Endothelial cell of hepatic sinusoid (primary cell): ENCODE measurements around the gene KAZN.

Experiments
- in situ Hi-C: cut with HindIII; loops from 2 replicates; pipeline ENCODE4 v1.10.0; 2017; ENCODE audit warnings: low sequenced_read_pairs

The KAZN gene

GRCh38 chr1:14939527-14940284 is 341.2 kb downstream of the KAZN start:
- in situ Hi-C loops = no loop called here

DNA sequence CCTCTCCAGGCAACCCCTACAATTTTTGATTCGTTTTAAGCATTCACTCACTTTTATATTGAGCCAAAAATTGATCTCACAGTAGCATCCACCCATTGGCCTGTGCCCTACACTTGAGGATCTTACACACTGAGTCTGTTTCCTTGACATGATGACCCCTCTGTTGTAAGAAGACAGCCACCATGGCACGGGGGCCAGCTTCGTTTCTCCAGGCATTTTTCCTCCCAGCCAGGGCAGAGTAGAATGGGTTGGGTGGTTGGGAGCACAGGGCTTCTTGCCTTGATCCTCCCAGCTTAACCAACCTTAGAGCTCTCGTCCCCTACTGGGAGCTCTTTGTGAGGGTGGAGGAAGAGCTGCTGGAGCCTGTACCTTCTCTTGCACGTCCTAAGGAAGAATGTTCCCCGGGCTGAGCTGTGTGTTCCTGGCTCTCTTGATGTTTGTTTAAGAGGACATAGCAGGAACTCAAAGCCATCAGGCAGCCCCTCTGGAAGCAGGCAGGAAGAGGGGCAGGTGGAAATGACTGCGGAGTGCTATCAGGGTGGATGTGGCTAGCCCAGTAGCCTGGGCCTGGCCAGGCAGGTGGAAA is 341.9 kb downstream of the KAZN start:
- in situ Hi-C loops = no loop called here

- in situ Hi-C loops = no loop called here
Observed at GRCh38 chr1:14941864-14942263, 343.4 kb downstream of the KAZN start.

DNA sequence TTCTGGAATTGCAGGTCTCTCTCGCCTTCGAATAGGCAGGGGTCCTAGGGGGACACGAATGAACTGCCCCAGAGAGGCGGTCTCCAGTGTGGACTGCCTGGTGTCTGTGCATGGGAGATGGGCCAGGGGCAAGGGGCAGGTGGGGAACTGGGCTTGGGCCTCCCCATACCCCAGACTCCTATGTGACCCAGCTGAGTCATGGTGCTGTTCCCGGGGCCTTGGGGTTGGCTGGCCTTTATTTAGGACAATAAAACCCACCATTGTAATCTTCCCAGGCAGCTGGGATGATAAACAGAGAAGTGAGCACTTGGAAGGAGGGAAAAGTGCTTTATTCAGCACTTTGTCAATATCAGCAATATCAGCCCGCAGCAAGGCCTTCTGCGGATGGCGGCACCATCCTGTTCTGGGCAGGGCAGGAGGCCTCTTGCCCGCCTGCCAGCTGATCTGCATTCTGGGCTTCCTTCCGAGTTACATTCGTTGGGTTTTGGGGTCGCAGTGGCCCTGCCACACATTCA is 346.0 kb downstream of the KAZN start:
- in situ Hi-C loops = no loop called here

DNA sequence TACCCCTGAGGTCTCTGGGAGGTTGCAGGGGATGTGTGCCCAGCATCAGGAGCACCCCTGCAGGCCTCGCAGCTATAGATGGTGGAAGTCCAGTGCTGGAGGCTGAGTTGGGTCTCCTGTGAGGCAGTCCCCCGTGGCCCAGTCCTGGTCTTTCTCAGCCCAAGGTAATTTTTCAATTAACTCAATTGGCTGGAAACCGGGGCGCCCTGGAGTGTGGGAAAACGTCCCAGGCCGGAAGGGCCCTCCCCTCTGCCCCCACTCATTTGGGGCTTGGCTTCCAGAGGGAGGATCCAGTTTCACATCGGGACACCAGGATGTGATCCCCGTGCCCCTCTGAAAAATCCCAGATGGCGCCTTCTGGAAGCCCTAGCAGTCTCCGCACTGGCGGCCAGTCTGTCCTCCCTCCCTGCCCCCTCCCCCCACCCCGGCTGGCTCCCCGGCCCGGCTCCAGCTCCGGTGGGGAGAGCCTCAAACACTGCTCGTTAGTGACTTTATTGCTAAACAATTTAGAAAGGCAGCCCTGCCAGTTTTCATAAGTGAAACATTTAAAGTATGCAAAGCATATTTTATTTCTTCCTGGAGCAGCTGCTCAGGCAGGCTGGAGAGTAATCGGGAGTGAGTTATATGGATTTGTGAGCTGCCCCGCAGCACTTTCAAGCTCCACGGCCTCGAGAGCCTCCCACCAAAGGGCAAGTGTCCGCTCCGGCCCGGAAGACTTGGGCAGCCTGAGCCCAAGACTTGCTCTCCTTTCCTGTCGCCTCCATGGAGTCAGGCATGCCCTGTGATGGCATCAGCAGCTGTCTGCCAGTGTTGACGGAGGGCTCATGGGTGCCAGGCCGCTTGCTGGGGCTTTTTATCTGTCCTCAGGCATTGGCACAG is 346.9 kb downstream of the KAZN start:
- in situ Hi-C loops = no loop called here

DNA sequence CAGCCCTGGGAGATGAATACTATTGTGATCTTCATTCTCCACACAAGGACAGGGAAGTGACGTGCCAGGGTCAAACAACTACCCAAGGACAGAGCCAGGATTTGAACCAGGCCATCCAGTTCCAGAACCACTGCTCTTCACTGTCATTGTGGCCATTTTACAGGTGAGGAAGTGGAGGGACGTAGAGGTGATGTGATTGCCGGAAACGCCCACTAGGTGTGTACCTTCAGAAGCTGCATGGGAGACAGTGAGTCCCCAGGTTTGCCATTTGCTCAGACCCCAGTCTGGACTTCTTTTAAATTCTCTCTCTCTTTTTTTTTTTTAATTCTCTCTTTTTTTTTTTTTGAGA is 347.5 kb downstream of the KAZN start:
- in situ Hi-C loops = no loop called here

DNA sequence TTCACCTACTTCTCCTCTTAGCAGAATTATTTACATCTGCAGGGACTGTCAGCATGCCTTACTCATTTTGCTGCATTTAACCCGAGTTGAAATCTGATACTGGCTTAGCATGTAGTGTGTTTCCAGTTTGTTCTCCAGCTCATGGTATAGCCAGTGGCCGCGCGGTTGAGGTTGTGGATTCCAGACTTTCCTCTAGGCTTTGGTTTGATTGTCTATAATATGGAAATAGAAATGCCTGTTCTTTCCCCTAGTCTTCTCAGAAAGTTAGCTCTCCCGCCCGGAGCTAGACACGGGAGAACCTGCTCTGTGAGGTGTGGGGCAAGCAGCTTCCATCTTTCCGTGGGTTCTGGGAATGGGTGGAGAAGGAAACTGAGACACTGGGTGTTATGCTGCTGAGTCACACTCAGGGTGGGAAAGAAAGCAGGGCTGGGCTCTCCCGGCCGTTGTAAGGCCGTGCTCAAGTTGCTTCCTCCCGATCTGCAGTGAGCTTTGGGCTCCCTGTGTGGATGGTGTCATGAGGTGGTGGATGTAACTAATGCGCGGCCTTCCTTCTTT is 348.3 kb downstream of the KAZN start:
- in situ Hi-C loops = no loop called here

GRCh38 chr1:14947421-14947820 is 348.9 kb downstream of the KAZN start:
- in situ Hi-C loops = no loop called here

DNA sequence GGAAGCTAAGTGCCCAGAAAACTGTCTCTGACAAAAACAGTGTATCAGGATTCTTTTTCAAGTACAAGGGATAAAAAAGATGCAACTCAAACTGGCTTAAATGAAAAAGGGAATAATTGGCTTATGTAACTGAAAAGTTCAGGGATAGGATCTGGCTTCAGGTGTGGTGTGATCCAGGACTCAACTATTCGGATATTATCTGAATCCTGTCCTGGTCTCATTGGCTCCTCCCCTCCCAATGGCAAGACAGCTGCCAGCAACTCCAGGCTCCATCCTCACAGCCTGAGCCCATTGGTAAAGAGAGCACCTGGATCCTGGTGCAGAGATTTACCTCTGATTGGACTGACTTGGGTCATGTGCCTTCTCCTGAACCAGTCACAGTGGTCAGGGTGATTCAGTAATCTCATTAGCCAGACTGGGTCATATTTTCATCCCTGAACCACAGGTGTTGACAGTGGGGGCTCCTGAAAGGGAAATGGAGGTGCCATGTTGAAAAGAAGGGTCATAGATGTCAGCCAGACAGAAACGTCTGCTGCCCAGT is 349.7 kb downstream of the KAZN start:
- in situ Hi-C loops = no loop called here

DNA sequence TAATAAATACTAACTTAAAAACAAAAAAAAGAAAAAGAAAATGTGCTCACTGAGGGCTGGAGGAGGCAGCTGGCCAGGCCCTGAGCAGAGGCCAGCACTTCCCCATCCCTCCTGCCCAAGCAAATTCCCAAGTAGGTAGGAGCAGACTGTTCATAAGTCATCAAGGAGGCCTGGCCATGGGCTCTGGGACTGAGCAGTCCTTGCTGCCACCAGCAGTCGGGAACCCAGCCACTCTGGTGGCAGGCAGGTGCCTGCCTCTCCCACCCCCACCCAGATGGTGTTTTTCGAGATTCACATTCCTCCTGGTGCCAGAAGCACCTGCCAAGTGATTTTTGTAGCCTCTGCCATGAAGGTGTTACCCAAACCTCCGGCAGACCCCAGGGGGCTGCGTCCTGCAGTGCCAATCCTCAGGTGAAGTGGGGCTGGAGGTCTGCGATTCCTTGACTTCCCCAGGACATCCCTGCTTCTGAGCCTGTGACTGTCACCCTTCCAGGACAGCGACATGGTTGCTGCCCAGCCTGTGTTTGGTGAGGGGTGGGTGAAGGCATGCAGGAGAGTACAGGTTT is 350.9 kb downstream of the KAZN start:
- in situ Hi-C loops = no loop called here

GRCh38 chr1:14949836-14950713 is 351.6 kb downstream of the KAZN start:
- in situ Hi-C loops = loop anchor here (5.0 to 25.0 kb wide), 2 partner anchors 47 to 337 kb away; no protein-coding TSS in a partner anchor

GRCh38 chr1:14951766-14952165 is 353.3 kb downstream of the KAZN start:
- in situ Hi-C loops = loop anchor here (5.0 to 25.0 kb wide), 2 partner anchors 46 to 336 kb away; no protein-coding TSS in a partner anchor

- in situ Hi-C loops = loop anchor here (5.0 to 25.0 kb wide), 2 partner anchors 45 to 335 kb away; no protein-coding TSS in a partner anchor
Observed at GRCh38 chr1:14952626-14953314, 354.3 kb downstream of the KAZN start.

DNA sequence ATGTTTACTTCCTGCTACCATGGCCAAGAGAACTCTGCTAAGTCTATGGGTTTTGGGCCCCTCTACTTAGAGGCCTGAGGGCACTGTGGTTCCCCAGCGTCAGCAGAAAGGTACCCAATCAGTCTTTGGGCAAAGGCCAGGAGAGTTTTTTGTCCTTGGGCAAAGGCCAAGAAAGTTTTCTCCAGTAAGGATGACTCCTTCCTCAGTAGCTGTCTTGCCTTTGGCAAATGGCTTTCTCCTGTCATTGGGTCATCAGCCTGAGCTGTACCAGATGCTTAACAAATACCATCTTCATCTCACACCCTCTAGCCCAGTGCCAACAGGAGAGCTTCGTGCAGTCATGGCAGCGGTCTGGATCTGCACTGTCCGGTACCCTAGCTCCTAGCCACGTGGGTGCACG is 355.7 kb downstream of the KAZN start:
- in situ Hi-C loops = loop anchor here (5.0 to 25.0 kb wide), 2 partner anchors 43 to 333 kb away; no protein-coding TSS in a partner anchor

GRCh38 chr1:14954930-14955329 is 356.4 kb downstream of the KAZN start:
- in situ Hi-C loops = loop anchor here (5.0 to 25.0 kb wide), 2 partner anchors 42 to 332 kb away; no protein-coding TSS in a partner anchor

DNA sequence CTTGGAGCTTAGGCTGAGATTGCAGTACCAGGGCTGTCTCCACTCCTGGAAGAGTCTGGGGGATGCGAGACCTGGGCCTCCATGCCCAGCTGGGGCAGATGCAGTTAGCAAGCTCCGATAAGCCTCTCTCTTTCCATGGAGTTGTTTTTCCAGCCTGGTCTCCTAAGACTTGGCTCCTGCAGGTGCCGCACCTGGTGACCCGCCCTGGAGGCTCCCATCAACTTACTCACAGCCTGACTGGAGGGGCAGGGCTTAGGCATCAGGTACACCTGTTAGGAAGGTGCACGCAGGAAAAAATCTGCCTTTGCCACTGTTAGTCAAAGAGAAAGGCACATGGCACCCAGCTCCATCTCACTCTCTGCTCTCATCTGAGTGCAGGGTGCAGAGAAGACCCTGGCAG is 356.9 kb downstream of the KAZN start:
- in situ Hi-C loops = loop anchor here (25.0 kb wide), 1 partner anchor 332 kb away; no protein-coding TSS in a partner anchor

- in situ Hi-C loops = loop anchor here (25.0 kb wide), 1 partner anchor 331 kb away; no protein-coding TSS in a partner anchor
Observed at GRCh38 chr1:14955976-14956375, 357.5 kb downstream of the KAZN start.

DNA sequence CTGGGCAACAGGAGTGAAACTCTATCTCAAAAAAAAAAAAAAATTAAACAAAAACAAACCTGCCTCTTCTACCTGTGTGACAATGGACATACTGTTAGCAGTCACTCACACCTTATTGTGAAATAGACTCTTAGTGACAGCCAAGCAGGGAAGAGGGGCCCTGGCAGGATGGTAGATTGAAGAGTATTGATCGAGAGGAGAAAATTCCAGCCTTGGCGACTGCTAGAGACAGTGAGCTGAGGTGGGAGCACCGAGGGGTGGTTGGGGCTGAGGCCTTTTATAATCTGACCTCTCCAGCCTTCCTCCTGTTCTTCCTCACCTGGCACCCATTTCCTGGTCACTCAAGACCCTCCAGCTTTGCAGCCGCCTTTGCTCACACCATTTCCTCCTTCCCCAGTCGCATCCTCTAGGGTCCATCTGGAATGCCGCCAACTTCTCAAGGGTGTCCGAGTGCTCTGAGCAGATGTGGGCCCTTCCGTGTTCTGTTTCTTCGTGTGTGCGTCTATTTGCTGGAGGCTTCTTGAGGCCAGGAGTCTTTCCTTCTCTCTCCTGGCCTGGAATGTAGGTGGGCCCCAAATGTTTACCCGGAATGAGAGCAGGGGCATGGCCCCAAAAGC is 358.2 kb downstream of the KAZN start:
- in situ Hi-C loops = loop anchor here (25.0 kb wide), 1 partner anchor 331 kb away; no protein-coding TSS in a partner anchor
